ENCODE data around the gene LSM14B.

The LSM14B gene

GRCh38 chr20:62141043-62141396, 18.7 kb downstream of the LSM14B start:
- Histone ChIP-seq H3K9me3 (ENCODE audit: control insufficient read depth, low read length) (no peaks in the 10 kb centered on the region), H3K27ac (ENCODE audit: low read depth, low read length, severe bottlenecking) (no peak overlapping the region), H3K4me3 (ENCODE audit: extremely low read depth, insufficient read depth, low read length, poor library complexity, severe bottlenecking) (peak overlapping the region; percentile 77), H3K36me3 (ENCODE audit: control insufficient read depth, insufficient read depth, low read length) (peaks cover 64% of the 10 kb centered on the region), H3K4me1 (ENCODE audit: control insufficient read depth, insufficient read depth, low read length, poor library complexity, severe bottlenecking) (peaks cover 18% of the 10 kb centered on the region)
- 96 to 100% methylated on average over 4 to 5 of the region's 7 CpGs for WGBS, 2 experiments (ENCODE audit: insufficient coverage in 2 of 2)

- Histone ChIP-seq H3K27ac (ENCODE audit: low read depth, low read length, severe bottlenecking) (peak overlapping the region; percentile 93), H3K36me3 (ENCODE audit: control insufficient read depth, insufficient read depth, low read length) (peaks cover 63% of the 10 kb centered on the region), H3K9me3 (ENCODE audit: control insufficient read depth, low read length) (no peaks in the 10 kb centered on the region), H3K4me1 (ENCODE audit: control insufficient read depth, insufficient read depth, low read length, poor library complexity, severe bottlenecking) (peaks cover 18% of the 10 kb centered on the region), H3K4me3 (ENCODE audit: extremely low read depth, insufficient read depth, low read length, poor library complexity, severe bottlenecking) (peak overlapping the region; percentile 77)
- WGBS, 2 experiments (ENCODE audit: insufficient coverage in 2 of 2), result 13 to 21% methylated on average over 5 to 9 of the region's 14 CpGs
These were observed 19.3 kb downstream of the LSM14B start for GRCh38 chr20:62141397-62142251.

DNA sequence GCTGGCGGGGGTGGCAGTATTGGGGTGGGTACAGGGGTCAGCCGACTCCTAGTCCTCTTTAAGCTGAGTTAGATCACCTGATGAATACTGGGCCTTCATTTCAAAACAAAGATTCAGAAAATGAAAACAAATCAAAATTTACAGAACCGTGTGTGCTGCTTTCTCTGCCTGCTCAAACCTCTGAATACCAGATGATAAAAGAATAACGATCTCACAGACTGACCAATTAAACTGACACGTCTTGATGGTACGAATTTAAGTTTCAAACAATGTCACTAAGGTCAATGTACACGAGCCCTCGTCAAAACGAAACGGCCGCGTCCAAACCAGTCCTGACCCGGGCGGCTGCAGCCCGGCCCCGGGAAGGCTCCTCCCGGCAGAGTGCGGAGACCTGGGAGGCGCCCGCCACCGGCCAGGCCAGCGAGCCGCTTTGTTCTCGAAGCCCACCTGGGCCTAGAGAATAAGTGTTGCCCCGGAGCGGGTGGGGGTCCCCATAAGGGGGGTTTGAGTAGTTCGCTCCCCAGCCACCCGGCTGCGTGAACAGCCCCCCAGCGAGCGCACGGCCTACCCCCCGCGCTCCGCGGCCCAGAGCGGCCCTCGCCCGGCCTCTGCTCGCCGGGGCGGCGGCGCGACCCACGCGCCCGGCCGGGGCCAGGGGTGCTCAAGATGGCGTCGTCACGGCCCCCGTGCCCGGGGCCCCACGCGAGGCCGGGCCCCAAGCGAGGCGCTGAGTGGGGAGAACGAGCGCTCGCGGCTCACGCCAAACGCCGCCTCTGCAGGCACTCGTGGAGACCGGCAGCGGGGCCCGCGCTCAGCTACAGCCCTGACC, 20.2 kb downstream of the LSM14B start:
- Histone ChIP-seq H3K4me1 (ENCODE audit: control insufficient read depth, insufficient read depth, low read length, poor library complexity, severe bottlenecking) (peaks cover 18% of the 10 kb centered on the region), H3K9me3 (ENCODE audit: control insufficient read depth, low read length) (no peaks in the 10 kb centered on the region), H3K4me3 (ENCODE audit: extremely low read depth, insufficient read depth, low read length, poor library complexity, severe bottlenecking) (peak overlapping the region; percentile 77), H3K27ac (ENCODE audit: low read depth, low read length, severe bottlenecking) (peak overlapping the region; percentile 93), H3K36me3 (ENCODE audit: control insufficient read depth, insufficient read depth, low read length) (peaks cover 55% of the 10 kb centered on the region)
- 0 to 2% methylated on average over 48 to 60 of the region's 71 CpGs for WGBS, 2 experiments (ENCODE audit: insufficient coverage in 2 of 2)

DNA sequence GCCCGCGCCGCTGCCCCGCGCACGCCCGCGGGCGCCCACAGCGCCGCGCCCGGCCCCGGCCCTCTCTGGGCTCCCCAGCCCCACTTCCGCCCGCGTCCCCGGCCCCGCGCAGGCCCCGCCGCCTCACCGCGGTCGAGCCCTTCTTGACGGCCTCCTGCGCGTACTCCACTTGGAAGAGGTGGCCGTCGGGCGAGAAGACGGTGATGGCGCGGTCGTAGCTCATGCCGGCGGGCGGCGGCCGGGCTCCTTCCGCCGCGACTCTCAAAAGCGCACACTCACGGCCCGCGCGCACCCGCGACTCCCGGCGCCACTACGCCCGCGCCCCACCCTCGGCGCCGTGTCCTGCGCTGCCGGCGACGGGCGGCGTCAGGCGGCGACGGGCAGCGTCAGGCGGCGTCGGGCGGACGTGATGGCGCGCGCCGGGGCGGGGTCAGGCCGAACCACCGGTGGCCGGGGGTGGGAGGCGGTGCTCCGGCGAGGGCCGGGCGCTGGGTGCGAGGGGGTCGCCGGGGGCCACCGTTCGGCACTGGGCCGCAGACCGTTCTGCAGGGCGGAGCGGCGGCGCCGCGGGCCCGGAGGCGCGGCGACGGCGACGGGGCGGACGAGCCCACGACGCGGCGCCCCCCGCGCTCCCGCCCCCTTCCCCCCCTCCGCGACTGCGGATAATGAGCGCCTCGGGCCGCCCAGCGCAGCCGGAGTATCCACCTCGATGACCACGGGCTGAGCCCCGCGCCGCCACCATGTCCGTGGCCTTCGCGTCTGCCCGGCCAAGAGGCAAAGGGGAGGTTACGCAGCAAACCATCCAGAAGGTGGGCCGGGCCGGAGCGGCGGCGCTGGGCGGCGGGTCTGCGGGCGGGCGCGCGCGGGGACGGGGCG, 21.0 kb downstream of the LSM14B start, which contains the start of the genes PSMA7 and SS18L1:
TSS of gene PSMA7 (minus strand) at position 314 of the 876 bp plus-strand sequence. CDS start at position 223, 91 bp downstream.
TSS of gene SS18L1 (plus strand) at position 689 of the 876 bp plus-strand sequence. CDS start at position 741, 52 bp downstream.
- Histone ChIP-seq H3K27ac (ENCODE audit: low read depth, low read length, severe bottlenecking) (peak within 1 kb of the TSS; percentile 93), H3K4me1 (ENCODE audit: control insufficient read depth, insufficient read depth, low read length, poor library complexity, severe bottlenecking) (peaks cover 18% of the 10 kb centered on the region), H3K36me3 (ENCODE audit: control insufficient read depth, insufficient read depth, low read length) (peaks cover 46% of the 10 kb centered on the region), H3K4me3 (ENCODE audit: extremely low read depth, insufficient read depth, low read length, poor library complexity, severe bottlenecking) (peak within 1 kb of the TSS; percentile 77), H3K9me3 (ENCODE audit: control insufficient read depth, low read length) (no peaks in the 10 kb centered on the region)
- WGBS, 2 experiments (ENCODE audit: insufficient coverage in 2 of 2), result 0% methylated on average over 72 to 122 of the region's 148 CpGs

- 1 to 2% methylated on average over 65 to 102 of the region's 104 CpGs for WGBS, 2 experiments (ENCODE audit: insufficient coverage in 2 of 2)
- H3K4me3 ChIP-seq (ENCODE audit: extremely low read depth, insufficient read depth, low read length, poor library complexity, severe bottlenecking), result peak overlapping the region; percentile 77
- H3K9me3 ChIP-seq (ENCODE audit: control insufficient read depth, low read length), result no peaks in the 10 kb centered on the region
- H3K36me3 ChIP-seq (ENCODE audit: control insufficient read depth, insufficient read depth, low read length), result peaks cover 38% of the 10 kb centered on the region
- no peak overlapping the region for H3K27ac ChIP-seq (ENCODE audit: low read depth, low read length, severe bottlenecking)
- peaks cover 26% of the 10 kb centered on the region for H3K4me1 ChIP-seq (ENCODE audit: control insufficient read depth, insufficient read depth, low read length, poor library complexity, severe bottlenecking)
These were observed 21.9 kb downstream of the LSM14B start for GRCh38 chr20:62143957-62144825.

- WGBS, 2 experiments (ENCODE audit: insufficient coverage in 2 of 2), result 97 to 100% methylated on average over 5 to 6 of the region's 7 CpGs
- Histone ChIP-seq H3K9me3 (ENCODE audit: control insufficient read depth, low read length) (no peaks in the 10 kb centered on the region), H3K4me3 (ENCODE audit: extremely low read depth, insufficient read depth, low read length, poor library complexity, severe bottlenecking) (no peak overlapping the region), H3K4me1 (ENCODE audit: control insufficient read depth, insufficient read depth, low read length, poor library complexity, severe bottlenecking) (peaks cover 33% of the 10 kb centered on the region), H3K36me3 (ENCODE audit: control insufficient read depth, insufficient read depth, low read length) (peaks cover 24% of the 10 kb centered on the region), H3K27ac (ENCODE audit: low read depth, low read length, severe bottlenecking) (no peak overlapping the region)
These were observed 23.4 kb downstream of the LSM14B start for GRCh38 chr20:62145688-62146018.

GRCh38 chr20:62146019-62146755, 23.9 kb downstream of the LSM14B start:
- H3K36me3 ChIP-seq (ENCODE audit: control insufficient read depth, insufficient read depth, low read length), result peaks cover 24% of the 10 kb centered on the region
- peaks cover 28% of the 10 kb centered on the region for H3K4me1 ChIP-seq (ENCODE audit: control insufficient read depth, insufficient read depth, low read length, poor library complexity, severe bottlenecking)
- H3K27ac ChIP-seq (ENCODE audit: low read depth, low read length, severe bottlenecking), result no peak overlapping the region
- H3K9me3 ChIP-seq (ENCODE audit: control insufficient read depth, low read length), result no peaks in the 10 kb centered on the region
- 92 to 95% methylated on average over 17 to 20 of the region's 22 CpGs for WGBS, 2 experiments (ENCODE audit: insufficient coverage in 2 of 2)
- no peak overlapping the region for H3K4me3 ChIP-seq (ENCODE audit: extremely low read depth, insufficient read depth, low read length, poor library complexity, severe bottlenecking)

DNA sequence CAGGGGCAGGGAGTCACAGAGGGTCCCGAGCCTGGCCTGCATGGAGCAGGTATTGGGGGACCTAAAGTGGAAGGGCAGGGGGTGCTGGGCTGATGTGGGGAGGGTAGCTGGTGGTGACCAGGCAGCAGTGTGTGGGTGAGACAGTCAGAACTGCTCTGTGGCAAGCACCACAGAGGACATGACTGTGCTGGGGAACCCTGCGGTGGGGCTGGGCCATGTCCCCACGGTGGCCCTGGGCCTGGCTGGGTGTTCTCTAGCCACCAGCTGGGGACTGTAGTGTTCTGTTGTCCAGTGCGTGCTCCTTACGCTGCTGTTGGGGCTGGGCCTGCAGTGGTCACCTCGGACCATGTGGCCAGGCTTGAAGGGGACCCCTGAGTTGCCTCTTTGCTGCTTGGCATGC, 24.9 kb downstream of the LSM14B start:
- 85 to 95% methylated on average over 5 to 6 of the region's 6 CpGs for WGBS, 2 experiments (ENCODE audit: insufficient coverage in 2 of 2)
- H3K36me3 ChIP-seq (ENCODE audit: control insufficient read depth, insufficient read depth, low read length), result peaks cover 31% of the 10 kb centered on the region
- H3K4me1 ChIP-seq (ENCODE audit: control insufficient read depth, insufficient read depth, low read length, poor library complexity, severe bottlenecking), result peaks cover 28% of the 10 kb centered on the region
- H3K27ac ChIP-seq (ENCODE audit: low read depth, low read length, severe bottlenecking), result no peak overlapping the region
- H3K9me3 ChIP-seq (ENCODE audit: control insufficient read depth, low read length), result no peaks in the 10 kb centered on the region
- H3K4me3 ChIP-seq (ENCODE audit: extremely low read depth, insufficient read depth, low read length, poor library complexity, severe bottlenecking), result no peak overlapping the region

- H3K9me3 ChIP-seq (ENCODE audit: control insufficient read depth, low read length), result no peaks in the 10 kb centered on the region
- peaks cover 28% of the 10 kb centered on the region for H3K4me1 ChIP-seq (ENCODE audit: control insufficient read depth, insufficient read depth, low read length, poor library complexity, severe bottlenecking)
- 96 to 98% methylated on average over 7 to 9 of the region's 9 CpGs for WGBS, 2 experiments (ENCODE audit: insufficient coverage in 2 of 2)
- no peak overlapping the region for H3K27ac ChIP-seq (ENCODE audit: low read depth, low read length, severe bottlenecking)
- no peak overlapping the region for H3K4me3 ChIP-seq (ENCODE audit: extremely low read depth, insufficient read depth, low read length, poor library complexity, severe bottlenecking)
- peaks cover 35% of the 10 kb centered on the region for H3K36me3 ChIP-seq (ENCODE audit: control insufficient read depth, insufficient read depth, low read length)
These were observed 25.3 kb downstream of the LSM14B start for GRCh38 chr20:62147528-62147927.
